WI38 (cell line): ENCODE data around the gene COL13A1.

ENCODE experiments used
- H3K4me3 ChIP-seq: 2 replicates; pipeline ENCODE4 v1.5.1; 2011; ENCODE audit warnings: low read depth, mild to moderate bottlenecking, control low read depth, low read length
- CTCF ChIP-seq: IDR thresholded peaks from 2 replicates; pipeline ENCODE4 v1.5.1; 2012; ENCODE audit warnings: low read depth, mild to moderate bottlenecking, control low read depth, low read length

The COL13A1 gene

DNA sequence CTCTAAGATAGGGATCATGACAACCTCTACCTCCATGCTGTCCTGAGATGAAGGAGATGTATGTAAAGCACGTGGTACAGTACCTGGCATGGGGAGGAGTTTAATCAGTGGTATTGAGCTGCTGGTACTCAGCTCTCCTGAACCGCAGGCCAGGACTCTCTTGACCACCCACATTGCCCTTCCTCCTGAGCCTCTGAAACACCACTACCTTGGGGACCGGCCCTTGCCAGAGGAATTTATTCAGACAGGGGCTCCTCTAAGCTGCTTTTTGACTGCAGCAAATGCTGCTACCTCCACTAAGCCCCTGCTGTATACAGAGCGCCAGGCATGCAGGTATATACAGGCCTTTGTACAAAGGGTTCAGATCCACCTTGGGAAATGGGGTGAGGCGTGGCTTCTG lies 36.7 kb downstream of the COL13A1 start:
- no peak overlapping the region for H3K4me3 ChIP-seq
- no peak for TF ChIP-seq CTCF

DNA sequence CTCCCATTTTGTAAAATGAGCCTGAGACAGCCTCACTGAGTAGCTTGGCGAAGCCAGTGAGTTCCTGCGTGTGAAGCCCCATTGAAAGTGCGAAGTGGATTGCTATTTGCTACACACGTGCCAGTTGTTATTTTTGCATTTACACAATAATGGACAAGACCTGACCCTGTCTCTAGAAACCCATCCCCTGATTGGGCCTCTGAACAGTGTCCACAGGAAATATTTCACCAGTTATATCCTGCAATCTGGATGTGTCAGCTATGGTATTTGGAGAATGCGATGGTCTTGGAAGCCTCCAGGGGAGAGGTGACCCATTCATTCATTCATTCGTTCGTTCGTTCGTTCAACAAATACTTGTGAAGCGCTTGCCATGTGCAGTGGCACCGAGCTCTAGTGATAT lies 37.1 kb downstream of the COL13A1 start:
- no peak overlapping the region for H3K4me3 ChIP-seq
- no peak for TF ChIP-seq CTCF

- H3K4me3 ChIP-seq: no peak overlapping the region
- no peak for TF ChIP-seq CTCF
These were observed 38.1 kb downstream of the COL13A1 start for GRCh38 chr10:69839696-69840345.

DNA sequence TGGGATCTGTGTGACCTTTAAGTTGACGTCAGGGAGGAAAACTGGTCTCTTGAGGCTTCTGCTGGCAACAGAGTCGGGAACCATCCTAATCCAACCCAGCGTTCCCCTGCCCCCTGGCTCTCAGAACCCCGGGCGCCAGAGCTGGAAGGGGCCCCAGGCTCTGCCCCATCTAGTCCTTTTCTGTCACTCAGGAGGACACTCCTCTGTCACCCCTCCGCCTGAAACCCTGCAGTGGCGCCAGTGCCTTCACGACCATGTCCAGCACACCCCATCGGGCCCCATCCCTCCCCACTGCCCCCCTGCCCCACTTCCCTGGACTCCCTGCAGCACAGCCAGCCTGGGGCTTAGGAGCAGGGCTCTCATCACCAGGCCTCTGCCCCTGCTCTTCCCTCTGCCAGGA lies 39.1 kb downstream of the COL13A1 start:
- no peak for TF ChIP-seq CTCF
- no peak overlapping the region for H3K4me3 ChIP-seq

- no peak overlapping the region for H3K4me3 ChIP-seq
- no peak for TF ChIP-seq CTCF
These were observed 40.3 kb downstream of the COL13A1 start for GRCh38 chr10:69842020-69842419.

- TF ChIP-seq CTCF: no peak
- no peak overlapping the region for H3K4me3 ChIP-seq
These were observed 41.2 kb downstream of the COL13A1 start for GRCh38 chr10:69842882-69843281.

GRCh38 chr10:69843923-69844322 lies 42.2 kb downstream of the COL13A1 start:
- TF ChIP-seq CTCF: no peak
- no peak overlapping the region for H3K4me3 ChIP-seq
